GM12891 (cell line): ENCODE results near the gene TMEM88.

Experiments
- POLR2A ChIP-seq: IDR thresholded peaks from 2 replicates; pipeline ENCODE4 v1.6.1; 2011; ENCODE audit warnings: low read depth, low read length, control low read depth
- POLR2AphosphoS5 ChIP-seq: IDR thresholded peaks from 2 replicates; pipeline ENCODE4 v1.6.1; 2011; ENCODE audit warnings: low read depth, low read length, control low read depth
- POU2F2 ChIP-seq: IDR thresholded peaks from 2 replicates; pipeline ENCODE4 v1.6.1; 2011; ENCODE audit warnings: low read depth, mild to moderate bottlenecking, control low read depth, low read length, moderate library complexity
- TAF1 ChIP-seq: IDR thresholded peaks from 2 replicates; pipeline ENCODE4 v1.6.1; 2011; ENCODE audit warnings: low read depth, low read length, control low read depth

DNA sequence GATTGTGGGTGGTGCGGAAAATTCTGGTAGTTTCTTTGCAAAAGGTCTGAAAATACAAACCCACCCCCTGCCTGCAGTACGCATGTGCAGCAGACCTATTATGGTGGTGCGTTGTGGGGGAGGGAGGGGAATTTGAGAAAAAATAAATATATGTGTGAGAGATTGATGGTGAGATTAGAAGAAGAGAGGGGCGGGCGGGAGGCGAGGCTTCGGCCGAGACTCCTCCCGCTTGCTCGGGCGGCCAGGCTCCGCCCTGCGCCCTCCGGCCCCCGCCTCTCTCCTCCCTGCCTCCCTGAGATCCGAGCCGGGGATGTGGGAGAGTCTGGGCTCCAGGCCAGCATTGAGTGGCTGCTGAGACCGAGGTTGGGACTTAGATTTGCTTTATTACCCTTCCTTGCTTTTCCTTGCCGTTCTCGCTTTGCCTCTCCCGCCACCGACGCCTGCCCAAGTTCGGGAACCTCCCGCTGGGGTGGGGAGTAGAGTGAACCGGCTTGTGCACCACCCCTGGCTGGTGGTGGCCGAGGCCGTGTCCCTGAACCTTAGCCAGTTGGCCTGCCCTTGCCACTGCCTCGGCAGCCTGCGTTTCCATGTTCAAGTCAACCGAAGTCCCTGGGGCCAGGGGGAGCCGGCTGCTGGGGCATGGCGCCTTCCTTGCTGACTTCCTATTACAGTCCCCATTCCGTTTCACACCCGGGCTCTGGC, 32.8 kb downstream of the TMEM88 start:
- TF ChIP-seq POLR2A (no peak), TAF1 (no peak), POLR2AphosphoS5 (no peak), POU2F2 (no peak)
